SIG-M5 (cell line): Measurements from ENCODE around the gene GGT6.

Source experiments
- DNase-seq: peaks from one replicate; lab custom pipeline; 2025; lab: John Stamatoyannopoulos, UW

The GGT6 gene

GRCh38 chr17:4539025-4539424 lies 21.4 kb downstream of the GGT6 start:
- no peak for DNase-seq

GRCh38 chr17:4538236-4539002 lies 22.0 kb downstream of the GGT6 start:
- DNase-seq, result no peak

GRCh38 chr17:4537451-4538235 lies 22.7 kb downstream of the GGT6 start:
- no peak for DNase-seq

- no peak for DNase-seq
Observed at GRCh38 chr17:4536742-4537411, 23.5 kb downstream of the GGT6 start.

GRCh38 chr17:4536259-4536741 lies 24.1 kb downstream of the GGT6 start:
- no peak for DNase-seq

GRCh38 chr17:4535667-4536258 lies 24.6 kb downstream of the GGT6 start:
- DNase-seq, result no peak

- no peak for DNase-seq
Observed at GRCh38 chr17:4534928-4535666, 25.3 kb downstream of the GGT6 start.

GRCh38 chr17:4534515-4534914 lies 25.9 kb downstream of the GGT6 start:
- no peak for DNase-seq

- no peak for DNase-seq
Observed at GRCh38 chr17:4533523-4534504, 26.6 kb downstream of the GGT6 start.

- DNase-seq, result no peak
Observed at GRCh38 chr17:4532860-4533522, 27.4 kb downstream of the GGT6 start.

GRCh38 chr17:4531988-4532736 lies 28.2 kb downstream of the GGT6 start:
- DNase-seq, result no peak

- no peak for DNase-seq
Observed at GRCh38 chr17:4530799-4531730, 29.3 kb downstream of the GGT6 start.

GRCh38 chr17:4529533-4530152 lies 30.7 kb downstream of the GGT6 start:
- DNase-seq, result no peak

GRCh38 chr17:4527566-4528125 lies 32.7 kb downstream of the GGT6 start:
- no peak for DNase-seq

GRCh38 chr17:4527134-4527533 lies 33.2 kb downstream of the GGT6 start:
- DNase-seq, result no peak

GRCh38 chr17:4525691-4526397 lies 34.5 kb downstream of the GGT6 start:
- no peak for DNase-seq
